Lower leg skin (tissue), 3 donors: ENCODE data around the gene LDB3.

ENCODE experiments used
- CTCF ChIP-seq, 3 donors: fragments of 450-650 bp; IDR thresholded peaks; one replicate each; pipeline ENCODE4 v1.5.1; 2016; ENCODE audit warnings: antibody characterized with exemption in 3 of 3, mild to moderate bottlenecking in 3 of 3, moderate library complexity in 2 of 3
- POLR2A ChIP-seq, 2 donors: fragments of 450-650 bp; IDR thresholded peaks; one replicate each; pipeline ENCODE4 v1.6.1; 2016 to 2017; ENCODE audit warnings: antibody characterized with exemption in 2 of 2, mild to moderate bottlenecking in 1 of 2, moderate library complexity in 1 of 2

DNA sequence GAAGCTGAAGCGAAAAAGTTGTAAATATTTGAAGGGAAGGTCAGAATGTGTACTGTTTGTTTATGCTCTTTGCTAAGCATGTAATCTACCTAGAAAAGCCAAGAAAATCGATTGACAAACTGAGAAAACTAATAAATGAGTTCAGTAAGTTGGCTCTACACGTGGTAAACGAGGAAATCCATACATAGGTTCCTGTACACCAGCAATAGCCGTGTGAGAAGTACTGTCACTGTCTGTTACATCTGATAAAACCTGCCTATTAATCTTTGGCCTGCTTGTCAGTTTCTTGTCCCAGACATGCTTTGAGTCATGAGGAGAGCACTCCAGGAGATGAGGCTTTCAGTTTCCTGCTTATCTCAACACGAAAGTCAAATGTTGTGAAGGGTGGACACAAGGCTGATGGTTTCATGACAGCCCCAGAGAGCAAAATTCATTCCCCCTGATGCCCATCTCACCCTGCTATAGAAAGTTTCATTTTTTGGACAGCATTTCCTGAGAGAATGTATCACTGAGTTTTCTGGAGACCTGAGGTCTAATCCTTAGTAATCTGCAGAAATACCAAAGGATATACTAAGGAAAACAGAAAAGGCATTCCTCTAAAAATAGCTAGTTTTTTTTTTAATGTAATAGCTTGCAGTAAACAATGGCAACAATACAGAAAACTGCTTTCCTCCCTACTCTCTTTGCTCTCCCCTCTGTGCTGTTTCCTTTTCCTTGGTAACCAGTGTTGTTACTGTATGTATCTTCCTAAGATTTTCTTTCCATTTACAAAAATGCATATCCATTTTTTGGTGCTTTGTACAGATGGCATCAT, 107.0 kb downstream of the LDB3 start:
- TF ChIP-seq CTCF (IDR thresholded peaks at IDR 0.05), result no peak
- no peak for TF ChIP-seq POLR2A (IDR thresholded peaks at IDR 0.05)
